ENCODE results near the gene ARMC6. TPM values are rescaled to one million over a fixed set of nuclear protein-coding genes. Genes with fewer than 3 reads are reported as not detected.

ARMC6 gene
- total and polyA plus RNA-seq, 2 of the 13 experiments (the other 11 are each of a cell fraction or from before 2014, with no cell fraction given), result 16.2 to 36.8 TPM

GRCh38 chr19:19098703-19099632 is 65.6 kb downstream of the ARMC6 start (continued):
- TF ChIP-seq, protein P1, sequence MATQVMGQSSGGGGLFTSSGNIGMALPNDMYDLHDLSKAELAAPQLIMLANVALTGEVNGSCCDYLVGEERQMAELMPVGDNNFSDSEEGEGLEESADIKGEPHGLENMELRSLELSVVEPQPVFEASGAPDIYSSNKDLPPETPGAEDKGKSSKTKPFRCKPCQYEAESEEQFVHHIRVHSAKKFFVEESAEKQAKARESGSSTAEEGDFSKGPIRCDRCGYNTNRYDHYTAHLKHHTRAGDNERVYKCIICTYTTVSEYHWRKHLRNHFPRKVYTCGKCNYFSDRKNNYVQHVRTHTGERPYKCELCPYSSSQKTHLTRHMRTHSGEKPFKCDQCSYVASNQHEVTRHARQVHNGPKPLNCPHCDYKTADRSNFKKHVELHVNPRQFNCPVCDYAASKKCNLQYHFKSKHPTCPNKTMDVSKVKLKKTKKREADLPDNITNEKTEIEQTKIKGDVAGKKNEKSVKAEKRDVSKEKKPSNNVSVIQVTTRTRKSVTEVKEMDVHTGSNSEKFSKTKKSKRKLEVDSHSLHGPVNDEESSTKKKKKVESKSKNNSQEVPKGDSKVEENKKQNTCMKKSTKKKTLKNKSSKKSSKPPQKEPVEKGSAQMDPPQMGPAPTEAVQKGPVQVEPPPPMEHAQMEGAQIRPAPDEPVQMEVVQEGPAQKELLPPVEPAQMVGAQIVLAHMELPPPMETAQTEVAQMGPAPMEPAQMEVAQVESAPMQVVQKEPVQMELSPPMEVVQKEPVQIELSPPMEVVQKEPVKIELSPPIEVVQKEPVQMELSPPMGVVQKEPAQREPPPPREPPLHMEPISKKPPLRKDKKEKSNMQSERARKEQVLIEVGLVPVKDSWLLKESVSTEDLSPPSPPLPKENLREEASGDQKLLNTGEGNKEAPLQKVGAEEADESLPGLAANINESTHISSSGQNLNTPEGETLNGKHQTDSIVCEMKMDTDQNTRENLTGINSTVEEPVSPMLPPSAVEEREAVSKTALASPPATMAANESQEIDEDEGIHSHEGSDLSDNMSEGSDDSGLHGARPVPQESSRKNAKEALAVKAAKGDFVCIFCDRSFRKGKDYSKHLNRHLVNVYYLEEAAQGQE (IDR thresholded peaks at IDR 0.05; ENCODE audit: borderline replicate concordance in 1 of 2, low read depth in 1 of 2, low read length in 2 of 2), result peak in 1 of 2 experiments; percentile 47; a peak in 1 of 4 replicates
- TF ChIP-seq MIER3 (CRISPR knock-in tag; IDR thresholded peaks at IDR 0.05; ENCODE audit: borderline replicate concordance) (peak; percentile 65; the same call in 1 of the 2 replicates), RXRA (CRISPR knock-in tag; IDR thresholded peaks at IDR 0.05) (peak; percentile 90), KLF15 (CRISPR knock-in tag; IDR thresholded peaks at IDR 0.05; ENCODE audit: borderline replicate concordance) (no peak), AKNA (CRISPR knock-in tag; IDR thresholded peaks at IDR 0.05; ENCODE audit: borderline replicate concordance) (no peak), SRSF9 (IDR thresholded peaks at IDR 0.05; ENCODE audit: borderline replicate concordance, insufficient read depth, low read depth, low read length, poor library complexity, severe bottlenecking) (no peak), KDM5A (IDR thresholded peaks at IDR 0.05; ENCODE audit: borderline replicate concordance, low read length) (no peak), NFIB (CRISPR knock-in tag; IDR thresholded peaks at IDR 0.05; ENCODE audit: borderline replicate concordance) (no peak), FOXA1 (IDR thresholded peaks at IDR 0.05) (no peak), FOXA1 (CRISPR knock-in tag; IDR thresholded peaks at IDR 0.05) (peak; percentile 78)
- TF ChIP-seq, protein P2, sequence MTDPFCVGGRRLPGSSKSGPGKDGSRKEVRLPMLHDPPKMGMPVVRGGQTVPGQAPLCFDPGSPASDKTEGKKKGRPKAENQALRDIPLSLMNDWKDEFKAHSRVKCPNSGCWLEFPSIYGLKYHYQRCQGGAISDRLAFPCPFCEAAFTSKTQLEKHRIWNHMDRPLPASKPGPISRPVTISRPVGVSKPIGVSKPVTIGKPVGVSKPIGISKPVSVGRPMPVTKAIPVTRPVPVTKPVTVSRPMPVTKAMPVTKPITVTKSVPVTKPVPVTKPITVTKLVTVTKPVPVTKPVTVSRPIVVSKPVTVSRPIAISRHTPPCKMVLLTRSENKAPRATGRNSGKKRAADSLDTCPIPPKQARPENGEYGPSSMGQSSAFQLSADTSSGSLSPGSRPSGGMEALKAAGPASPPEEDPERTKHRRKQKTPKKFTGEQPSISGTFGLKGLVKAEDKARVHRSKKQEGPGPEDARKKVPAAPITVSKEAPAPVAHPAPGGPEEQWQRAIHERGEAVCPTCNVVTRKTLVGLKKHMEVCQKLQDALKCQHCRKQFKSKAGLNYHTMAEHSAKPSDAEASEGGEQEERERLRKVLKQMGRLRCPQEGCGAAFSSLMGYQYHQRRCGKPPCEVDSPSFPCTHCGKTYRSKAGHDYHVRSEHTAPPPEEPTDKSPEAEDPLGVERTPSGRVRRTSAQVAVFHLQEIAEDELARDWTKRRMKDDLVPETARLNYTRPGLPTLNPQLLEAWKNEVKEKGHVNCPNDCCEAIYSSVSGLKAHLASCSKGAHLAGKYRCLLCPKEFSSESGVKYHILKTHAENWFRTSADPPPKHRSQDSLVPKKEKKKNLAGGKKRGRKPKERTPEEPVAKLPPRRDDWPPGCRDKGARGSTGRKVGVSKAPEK (CRISPR knock-in tag; IDR thresholded peaks at IDR 0.05; ENCODE audit: borderline replicate concordance), result no peak

All from HepG2 (cell line).